Activated T-helper 2 cell treated with anti-CD3 and anti-CD28 coated beads, Interferon-gamma antibody, Interleukin-2, Interleukin-4, amounts not matched to agents 10 μg/mL and 5 μg/mL and 100 μg/mL, durations not matched to agents 14 hours and 24 hours and 36 hours (primary cell): ENCODE data around the gene PPM1G. TPM values are rescaled to one million over a fixed set of nuclear protein-coding genes. Genes with fewer than 3 reads are reported as not detected.

Source experiments
- DNase-seq: peaks from one replicate; pipeline ENCODE4 v3.0.0; 2021; ENCODE audit warnings: low spot score
- H3K27ac Mint-ChIP-seq: one replicate; pipeline ENCODE4 v1.8.0; 2021; ENCODE audit warnings: mixed read lengths
- H3K27me3 Mint-ChIP-seq: one replicate; pipeline ENCODE4 v1.8.0; 2021; ENCODE audit warnings: low read depth, mixed read lengths
- H3K36me3 Mint-ChIP-seq: one replicate; pipeline ENCODE4 v1.8.0; 2021; ENCODE audit warnings: low read depth, mixed read lengths
- H3K4me1 Mint-ChIP-seq: one replicate; pipeline ENCODE4 v1.8.0; 2021; ENCODE audit warnings: low read depth, mixed read lengths
- H3K4me3 Mint-ChIP-seq: one replicate; pipeline ENCODE4 v1.8.0; 2021; ENCODE audit warnings: low read depth, mild to moderate bottlenecking, moderate library complexity, mixed read lengths
- H3K9me3 Mint-ChIP-seq: one replicate; pipeline ENCODE4 v1.8.0; 2021; ENCODE audit warnings: mixed read lengths
- intact Hi-C: fragments of 100-400 bp; cut with micrococcal nuclease; formaldehyde crosslinking; loops from one replicate; pipeline ENCODE4 v1.15.1; 2023
- total RNA-seq: library from RNA; stranded (reverse); gene quantifications from 2 replicates; pipeline ENCODE4 v1.2.3, GENCODE V29; 2022

Gene PPM1G
- total RNA-seq, 1 donor from 2014 or later, result 163 TPM

DNA sequence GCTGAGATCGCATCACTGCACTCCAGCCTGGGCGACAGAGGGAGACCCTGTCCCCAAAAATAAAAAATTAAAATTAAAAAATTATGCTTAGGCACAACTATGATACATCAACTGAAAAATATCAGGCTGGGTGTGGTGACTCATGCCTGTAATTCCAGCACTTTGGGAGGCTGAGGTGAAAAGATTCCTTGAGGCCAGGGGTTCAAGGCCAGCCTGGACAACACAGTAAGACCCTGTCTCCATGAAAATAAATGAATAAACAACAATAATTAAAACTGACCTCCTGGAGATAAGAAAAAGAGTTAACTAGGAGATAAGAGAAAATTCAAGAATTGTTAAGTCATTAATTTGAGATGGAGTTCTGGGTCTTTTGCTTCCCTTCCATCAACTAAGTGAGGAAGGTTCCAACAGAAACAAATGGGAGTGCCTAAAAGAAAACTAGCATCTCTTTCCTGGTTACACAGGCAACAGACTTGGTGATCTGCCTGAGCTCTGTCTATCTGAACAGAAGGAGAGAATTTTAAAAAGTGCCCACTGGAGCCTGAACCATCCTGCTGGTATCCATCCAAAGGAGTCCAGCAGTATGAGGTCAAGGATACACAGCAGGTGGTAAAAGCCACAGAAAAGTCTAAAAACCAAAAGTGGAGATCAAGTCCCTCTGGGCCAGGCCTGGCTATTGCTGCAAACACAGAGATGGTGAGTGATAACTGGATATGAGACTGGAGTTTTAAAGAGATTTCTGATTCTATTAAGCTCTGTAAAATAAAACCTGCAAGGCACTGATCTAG lies 8.8 kb downstream of the PPM1G start:
- DNase-seq, result no peak
- no peaks in the 10 kb centered on the region for H3K27me3 Mint-ChIP-seq
- H3K36me3 Mint-ChIP-seq, result peaks cover 50% of the 10 kb centered on the region
- peak overlapping the region; percentile 29 for H3K27ac Mint-ChIP-seq
- no peaks in the 10 kb centered on the region for H3K9me3 Mint-ChIP-seq
- intact Hi-C loops, result no loop called here
- peaks cover 22% of the 10 kb centered on the region for H3K4me1 Mint-ChIP-seq
- H3K4me3 Mint-ChIP-seq, result no peak overlapping the region

DNA sequence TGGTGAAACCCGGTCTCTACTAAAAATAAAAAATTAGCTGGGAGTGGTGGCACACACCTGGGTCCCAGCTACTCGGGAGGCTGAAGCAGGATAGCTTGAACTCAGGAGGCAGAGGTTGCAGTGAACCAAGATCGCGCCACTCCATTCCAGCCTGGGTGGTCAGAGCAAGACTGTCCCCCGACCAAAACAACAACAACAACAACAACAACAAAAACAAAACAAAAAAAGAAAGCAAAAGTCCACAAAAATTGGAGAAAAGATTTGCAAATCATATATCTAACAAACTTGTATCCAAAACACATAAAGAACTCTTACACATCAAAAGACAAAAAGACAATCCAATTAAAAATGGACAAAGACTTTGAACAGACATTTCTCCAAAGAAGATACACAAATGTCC lies 10.4 kb downstream of the PPM1G start:
- no peak for DNase-seq
- H3K27ac Mint-ChIP-seq, result peak overlapping the region; percentile 20
- peaks cover 44% of the 10 kb centered on the region for H3K36me3 Mint-ChIP-seq
- no peaks in the 10 kb centered on the region for H3K27me3 Mint-ChIP-seq
- H3K9me3 Mint-ChIP-seq, result no peaks in the 10 kb centered on the region
- intact Hi-C loops, result no loop called here
- peaks cover 23% of the 10 kb centered on the region for H3K4me1 Mint-ChIP-seq
- no peak overlapping the region for H3K4me3 Mint-ChIP-seq

DNA sequence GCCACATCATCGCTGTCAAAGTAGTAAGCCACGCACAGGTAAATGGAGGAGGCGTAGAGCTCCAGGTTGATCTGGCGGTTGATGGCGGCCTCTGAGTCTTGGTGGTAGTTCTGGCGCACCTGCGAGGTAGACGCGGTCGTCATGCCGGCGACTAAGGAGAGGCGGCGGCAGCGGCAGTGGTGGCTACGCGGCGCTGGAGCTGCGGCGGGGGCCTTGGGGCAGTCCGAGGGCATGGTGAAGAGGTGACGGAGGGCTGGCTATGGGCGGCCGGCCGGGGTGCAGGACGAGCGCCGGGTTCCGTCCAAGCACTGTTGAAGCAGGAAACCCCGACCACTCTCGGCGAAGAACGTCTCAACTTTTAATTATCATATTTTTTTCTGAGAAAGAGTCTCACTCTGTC lies 16.2 kb downstream of the PPM1G start:
- Mint-ChIP-seq H3K9me3 (no peaks in the 10 kb centered on the region), H3K27me3 (no peaks in the 10 kb centered on the region), H3K4me1 (peaks cover 27% of the 10 kb centered on the region), H3K4me3 (no peak overlapping the region), H3K27ac (no peak overlapping the region), H3K36me3 (peaks cover 43% of the 10 kb centered on the region)
- DNase-seq, result no peak
- intact Hi-C loops, result no loop called here

DNA sequence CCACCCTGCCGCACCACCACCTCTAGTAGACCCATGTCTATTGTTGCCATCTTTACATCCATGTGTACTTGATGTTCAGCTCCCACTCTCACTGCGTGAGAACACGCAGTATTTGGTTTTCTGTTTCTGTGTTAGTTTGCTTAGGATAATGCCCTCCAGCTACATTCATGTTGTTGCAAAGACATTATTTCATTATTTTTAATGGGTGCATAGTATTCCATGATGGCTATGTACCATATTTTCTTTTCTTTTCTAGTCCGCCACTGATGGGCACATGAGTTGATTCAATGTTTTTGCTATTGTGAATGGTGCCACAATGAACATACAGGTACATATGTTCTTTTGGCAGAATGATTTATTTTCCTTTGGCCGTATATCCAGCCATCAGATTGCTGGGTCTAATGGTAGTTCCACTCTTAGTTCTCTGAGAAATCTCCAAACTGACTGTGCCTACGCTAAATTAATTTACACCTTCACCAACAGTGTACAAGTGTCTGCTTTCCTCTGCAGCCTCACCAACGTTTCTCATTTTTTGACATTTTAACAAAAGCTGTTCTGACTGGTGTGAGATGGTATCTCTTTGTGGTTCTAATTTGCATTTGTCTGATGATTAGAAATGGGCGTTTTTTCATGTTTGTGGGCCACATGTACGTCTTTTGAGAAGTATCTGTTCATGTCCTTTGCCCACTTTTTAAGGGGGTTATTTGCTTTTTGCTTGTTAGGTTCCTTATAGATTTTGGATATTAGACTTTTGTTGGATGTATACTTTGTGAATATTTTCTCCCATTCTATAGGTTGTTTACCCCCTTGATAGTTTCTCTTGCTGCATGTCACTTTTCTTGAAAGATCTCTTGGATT lies 18.3 kb downstream of the PPM1G start:
- H3K36me3 Mint-ChIP-seq, result peaks cover 41% of the 10 kb centered on the region
- no peaks in the 10 kb centered on the region for H3K27me3 Mint-ChIP-seq
- H3K4me3 Mint-ChIP-seq, result peak overlapping the region; percentile 23
- no peak for DNase-seq
- intact Hi-C loops, result no loop called here
- H3K9me3 Mint-ChIP-seq, result no peaks in the 10 kb centered on the region
- peaks cover 23% of the 10 kb centered on the region for H3K4me1 Mint-ChIP-seq
- H3K27ac Mint-ChIP-seq, result peak overlapping the region; percentile 77

DNA sequence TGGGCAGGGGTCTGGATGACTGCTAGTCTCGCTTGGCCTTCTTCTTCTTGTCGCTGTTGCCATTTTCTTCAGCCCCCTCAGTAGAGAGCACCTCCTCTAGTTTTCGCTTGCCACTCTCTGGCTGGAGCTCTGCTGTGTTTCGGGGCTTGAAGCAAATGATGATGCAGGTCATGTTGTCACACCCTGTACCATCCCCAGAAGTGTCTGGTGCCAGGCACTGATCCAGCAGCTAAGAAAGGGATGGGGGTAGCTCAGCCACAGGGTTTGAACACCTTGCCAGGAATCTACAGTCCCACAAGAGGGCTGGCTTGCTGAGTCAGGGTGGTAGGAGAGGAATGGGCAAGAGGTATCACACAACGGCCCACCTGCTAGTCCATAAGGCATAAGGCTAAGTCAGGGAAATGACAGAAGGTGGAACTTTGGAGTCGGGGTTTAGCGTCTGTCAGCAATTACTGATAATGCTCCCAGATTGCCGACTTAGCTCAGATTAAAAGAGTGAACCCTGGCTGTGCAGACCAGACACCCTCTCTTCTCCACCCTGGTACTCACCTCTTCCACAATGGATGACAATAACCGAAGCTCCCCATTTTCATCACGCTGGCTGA lies 27.7 kb downstream of the PPM1G start:
- DNase-seq, result no peak
- Mint-ChIP-seq H3K4me3 (peak overlapping the region; percentile 86), H3K36me3 (peaks cover 83% of the 10 kb centered on the region), H3K4me1 (peaks cover 18% of the 10 kb centered on the region), H3K27me3 (no peaks in the 10 kb centered on the region), H3K9me3 (no peaks in the 10 kb centered on the region), H3K27ac (peak overlapping the region; percentile 92)
- intact Hi-C loops, result no loop called here

DNA sequence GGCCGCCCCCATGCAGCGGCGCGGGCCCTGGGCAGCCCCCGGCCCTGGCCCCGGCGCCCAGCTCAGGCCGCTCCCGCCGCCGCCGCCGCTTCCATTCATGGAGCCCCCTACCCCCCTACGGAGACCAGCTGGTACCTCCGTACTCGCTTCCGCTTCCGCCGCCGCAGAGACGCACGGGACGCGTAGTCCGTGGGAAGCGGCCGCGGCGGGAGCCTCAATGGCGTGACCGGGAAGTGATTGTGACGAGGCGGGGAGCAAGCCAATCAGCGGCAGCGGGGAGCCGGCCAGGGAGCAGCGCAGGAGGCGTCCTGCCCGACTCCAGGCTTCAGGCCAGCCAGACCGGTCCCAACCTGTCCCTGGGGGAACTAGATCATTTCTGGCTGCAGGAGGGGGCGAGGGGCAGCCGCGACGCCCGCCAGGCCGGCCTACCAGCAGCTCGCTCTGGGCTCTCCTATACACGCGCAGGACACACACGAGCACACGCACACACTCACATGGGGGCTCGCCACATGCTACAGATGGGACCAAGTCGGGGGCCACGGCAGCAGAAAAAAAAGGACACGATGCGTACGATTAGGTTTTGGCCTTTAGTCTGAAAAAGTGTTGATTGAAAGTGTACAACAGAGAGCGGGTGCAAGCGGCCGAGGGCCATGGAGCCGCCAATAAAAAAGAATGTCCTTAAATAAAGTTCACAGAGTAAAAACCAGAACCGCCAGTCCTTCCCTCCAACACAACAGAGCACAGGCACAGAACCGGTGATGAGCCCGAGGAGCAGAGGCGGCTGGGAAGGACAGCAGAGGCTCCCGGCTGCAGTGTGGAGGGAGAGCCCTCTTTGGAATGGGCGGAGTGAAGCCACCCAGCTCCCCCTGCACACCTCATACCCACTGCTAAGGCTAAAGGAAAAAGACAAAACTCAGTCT lies 28.5 kb downstream of the PPM1G start, which contains the start of gene ZNF513:
Gene ZNF513 (minus strand): TSS at position 109 of the 920 bp plus-strand sequence. CDS start 208 bp downstream, outside the sequence.
- H3K9me3 Mint-ChIP-seq, result no peaks in the 10 kb centered on the region
- no peaks in the 10 kb centered on the region for H3K27me3 Mint-ChIP-seq
- peak; percentile 84 for DNase-seq
- peaks cover 18% of the 10 kb centered on the region for H3K4me1 Mint-ChIP-seq
- peak within 1 kb of the TSS; percentile 92 for H3K27ac Mint-ChIP-seq
- intact Hi-C loops, result loop anchor here (1.0 kb wide), 1 partner anchor 11 kb away; the partner anchor contains the start of genes EIF2B4 and SNX17
- peak within 1 kb of the TSS; percentile 86 for H3K4me3 Mint-ChIP-seq
- peaks cover 89% of the 10 kb centered on the region for H3K36me3 Mint-ChIP-seq

DNA sequence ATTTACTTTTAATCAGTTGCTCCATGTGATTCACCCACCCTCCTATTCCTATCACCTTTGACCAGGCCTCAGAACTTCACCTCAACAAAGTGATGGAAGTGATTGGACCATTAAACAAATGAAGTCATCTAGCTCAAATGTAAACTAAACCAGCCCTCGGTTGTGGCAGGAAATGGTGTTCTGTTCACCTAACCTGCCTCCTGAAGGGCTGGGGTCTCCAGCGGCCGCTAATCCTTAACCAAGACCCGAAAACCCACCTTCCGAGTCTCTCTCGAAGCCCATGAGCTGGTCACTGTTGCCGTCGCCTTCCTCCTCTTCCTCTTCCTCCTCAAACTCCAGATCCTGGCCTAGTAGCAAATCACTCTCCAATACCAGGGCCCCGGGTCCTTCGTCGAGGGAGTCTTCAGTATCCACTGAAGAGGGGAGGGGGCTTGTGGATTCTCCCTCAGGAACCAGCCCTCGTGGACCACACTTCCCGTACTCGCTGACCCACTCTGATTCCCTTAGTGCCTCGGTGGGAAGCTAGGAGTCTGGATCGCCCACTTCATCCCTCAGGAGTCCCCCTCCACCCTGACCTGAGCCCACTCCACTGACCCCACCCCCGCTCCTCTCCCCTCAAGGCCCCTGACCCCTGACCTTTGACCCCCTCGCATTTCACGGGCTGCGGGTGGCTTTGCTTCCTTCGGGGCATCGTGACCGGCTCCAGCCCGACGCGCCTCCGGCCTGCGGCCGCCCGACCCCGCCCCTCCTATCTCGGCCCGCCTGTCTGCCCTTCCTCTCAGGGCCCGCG lies 29.4 kb downstream of the PPM1G start:
- Mint-ChIP-seq H3K27ac (peak overlapping the region; percentile 89), H3K27me3 (no peaks in the 10 kb centered on the region), H3K4me3 (peak overlapping the region; percentile 86), H3K9me3 (no peaks in the 10 kb centered on the region), H3K36me3 (peaks cover 89% of the 10 kb centered on the region), H3K4me1 (peaks cover 18% of the 10 kb centered on the region)
- DNase-seq, result no peak
- intact Hi-C loops, result loop anchor here (1.0 kb wide), 1 partner anchor 10 kb away; the partner anchor contains the start of genes EIF2B4 and SNX17

DNA sequence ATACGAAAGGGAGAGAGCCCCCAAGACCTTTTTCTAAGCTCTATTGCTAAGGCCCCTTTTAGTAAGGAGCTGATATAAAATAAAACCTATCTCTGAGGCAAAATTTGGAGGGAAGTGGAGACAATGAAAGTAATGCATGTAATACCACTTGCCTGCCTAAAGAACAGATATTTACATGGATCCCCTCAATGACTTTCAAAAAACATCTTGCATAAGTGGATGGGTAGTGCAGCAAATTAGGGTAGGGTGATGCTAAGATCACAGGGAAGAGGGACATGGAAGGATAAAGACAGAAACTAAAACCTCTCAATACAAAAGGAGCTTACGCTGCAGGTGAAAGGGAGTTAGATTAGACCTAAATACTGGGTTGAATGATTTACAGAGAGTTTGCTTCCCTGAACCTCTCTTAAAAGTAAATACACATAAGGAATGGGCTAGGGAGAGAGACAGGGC lies 30.0 kb downstream of the PPM1G start:
- H3K36me3 Mint-ChIP-seq, result peaks cover 90% of the 10 kb centered on the region
- peak overlapping the region; percentile 89 for H3K27ac Mint-ChIP-seq
- H3K9me3 Mint-ChIP-seq, result no peaks in the 10 kb centered on the region
- peak overlapping the region; percentile 86 for H3K4me3 Mint-ChIP-seq
- H3K4me1 Mint-ChIP-seq, result peaks cover 18% of the 10 kb centered on the region
- intact Hi-C loops, result no loop called here
- no peaks in the 10 kb centered on the region for H3K27me3 Mint-ChIP-seq
- DNase-seq, result no peak

DNA sequence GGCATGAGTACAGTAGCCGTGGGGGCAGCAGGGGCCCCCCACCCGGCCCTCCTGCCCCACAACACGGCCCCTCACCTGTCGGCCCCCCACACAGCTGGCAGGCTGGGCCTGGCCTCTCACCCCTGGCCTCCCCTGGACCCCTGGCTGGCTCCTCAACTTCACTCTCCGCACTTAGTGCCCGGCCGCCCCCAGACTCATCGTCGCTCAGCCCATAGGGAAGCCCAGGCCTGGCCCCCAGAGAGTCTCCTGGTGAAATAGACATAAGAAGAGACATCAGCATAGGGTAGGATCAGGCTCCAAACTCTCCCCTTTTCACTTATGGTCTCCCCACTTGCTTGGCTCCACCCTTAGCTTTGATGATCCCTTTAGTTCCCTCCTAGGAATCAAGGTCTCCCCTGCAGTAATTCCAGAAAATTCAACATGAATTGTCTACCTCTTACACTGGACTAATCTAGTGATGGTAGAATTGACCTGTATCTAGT lies 30.5 kb downstream of the PPM1G start:
- Mint-ChIP-seq H3K27ac (peak overlapping the region; percentile 89), H3K36me3 (peaks cover 89% of the 10 kb centered on the region), H3K4me1 (peaks cover 18% of the 10 kb centered on the region), H3K4me3 (peak overlapping the region; percentile 86), H3K9me3 (no peaks in the 10 kb centered on the region), H3K27me3 (no peaks in the 10 kb centered on the region)
- no peak for DNase-seq
- intact Hi-C loops, result no loop called here

DNA sequence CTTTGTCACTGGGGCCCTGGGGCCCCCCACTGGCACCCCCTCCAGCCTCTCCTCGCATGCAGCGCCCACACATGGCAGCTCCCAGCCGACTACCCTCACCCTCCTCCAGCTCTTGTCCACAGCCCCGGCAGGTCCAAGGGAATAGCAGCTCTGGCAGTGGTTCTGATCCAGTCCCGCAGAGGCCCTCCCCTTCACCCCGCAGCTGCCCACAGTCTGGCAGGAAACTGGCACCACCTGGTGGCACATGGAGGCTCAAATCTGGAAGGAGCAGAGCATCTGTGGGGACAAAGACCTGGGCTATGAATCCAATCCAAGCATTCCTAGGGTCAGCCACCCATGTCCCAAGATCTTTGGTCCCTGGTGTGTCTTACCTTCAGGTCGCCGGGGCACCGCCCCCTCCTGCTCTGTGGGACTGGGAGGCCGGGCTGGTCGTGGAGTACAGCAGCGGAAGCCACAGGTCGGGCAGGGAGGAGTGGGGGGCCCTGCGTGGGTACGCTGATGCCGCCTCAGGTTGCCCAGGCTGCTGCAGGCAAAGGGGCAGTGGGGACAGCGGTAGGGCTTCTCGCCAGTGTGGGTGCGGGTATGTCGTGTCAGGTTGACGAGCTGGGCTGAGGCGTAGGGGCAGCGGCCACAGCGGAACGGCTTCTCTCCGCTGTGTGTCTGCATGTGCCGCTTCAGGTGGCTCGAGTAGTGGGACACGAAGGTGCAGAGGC lies 31.1 kb downstream of the PPM1G start:
- H3K9me3 Mint-ChIP-seq, result no peaks in the 10 kb centered on the region
- no peaks in the 10 kb centered on the region for H3K27me3 Mint-ChIP-seq
- H3K4me1 Mint-ChIP-seq, result peaks cover 18% of the 10 kb centered on the region
- H3K36me3 Mint-ChIP-seq, result peaks cover 89% of the 10 kb centered on the region
- no peak overlapping the region for H3K4me3 Mint-ChIP-seq
- intact Hi-C loops, result no loop called here
- no peak overlapping the region for H3K27ac Mint-ChIP-seq
- no peak for DNase-seq

DNA sequence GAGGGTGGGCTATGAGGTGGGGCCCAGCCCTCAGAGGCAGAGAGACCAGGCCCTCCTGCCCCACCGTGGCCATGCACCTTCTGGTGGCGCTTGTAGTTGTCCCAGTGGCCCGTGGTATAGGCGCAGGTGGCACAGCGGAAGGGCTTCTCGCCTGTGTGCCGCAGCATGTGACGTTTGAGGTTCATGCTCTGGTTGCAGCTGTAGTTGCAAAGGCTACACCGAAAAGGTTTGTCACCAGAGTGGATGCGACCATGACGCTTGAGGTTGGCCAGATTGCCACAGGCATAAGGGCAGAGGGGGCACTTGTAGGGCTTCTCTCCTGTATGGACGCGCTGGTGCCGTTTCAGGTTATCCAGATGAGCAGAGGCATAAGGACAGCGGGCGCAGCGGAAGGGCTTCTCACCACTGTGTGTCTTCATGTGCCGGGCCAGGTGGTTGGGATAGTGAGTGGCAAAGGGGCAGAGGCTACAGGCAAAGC lies 31.7 kb downstream of the PPM1G start:
- H3K4me3 Mint-ChIP-seq, result peak overlapping the region; percentile 33
- H3K4me1 Mint-ChIP-seq, result peaks cover 21% of the 10 kb centered on the region
- H3K9me3 Mint-ChIP-seq, result no peaks in the 10 kb centered on the region
- no peaks in the 10 kb centered on the region for H3K27me3 Mint-ChIP-seq
- intact Hi-C loops, result no loop called here
- peaks cover 91% of the 10 kb centered on the region for H3K36me3 Mint-ChIP-seq
- no peak for DNase-seq
- no peak overlapping the region for H3K27ac Mint-ChIP-seq
